NCI-H1048 (cell line): ENCODE results near the gene LRRC4C.

Experiments
- DNase-seq: peaks from one replicate; lab custom pipeline; 2025; lab: John Stamatoyannopoulos, UW

The LRRC4C gene

DNA sequence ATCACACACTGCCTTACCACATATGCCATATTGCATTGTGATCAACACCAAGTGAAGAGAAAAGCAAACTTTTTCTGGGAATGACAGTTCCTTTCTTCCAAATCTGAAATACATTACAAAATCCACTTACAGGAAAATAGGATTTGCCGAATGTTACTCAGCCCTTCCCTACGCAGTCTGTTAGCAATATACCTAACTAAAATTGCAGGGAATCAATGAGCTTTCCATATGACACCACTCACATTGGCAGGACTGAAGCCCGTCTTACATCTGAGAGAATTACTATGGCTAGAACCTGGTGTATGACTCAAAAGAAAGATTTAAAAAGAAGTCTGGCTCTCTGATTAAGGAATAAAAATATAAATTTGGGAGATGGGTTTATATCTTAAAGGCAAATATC lies 136.0 kb downstream of the LRRC4C start:
- no peak for DNase-seq

DNA sequence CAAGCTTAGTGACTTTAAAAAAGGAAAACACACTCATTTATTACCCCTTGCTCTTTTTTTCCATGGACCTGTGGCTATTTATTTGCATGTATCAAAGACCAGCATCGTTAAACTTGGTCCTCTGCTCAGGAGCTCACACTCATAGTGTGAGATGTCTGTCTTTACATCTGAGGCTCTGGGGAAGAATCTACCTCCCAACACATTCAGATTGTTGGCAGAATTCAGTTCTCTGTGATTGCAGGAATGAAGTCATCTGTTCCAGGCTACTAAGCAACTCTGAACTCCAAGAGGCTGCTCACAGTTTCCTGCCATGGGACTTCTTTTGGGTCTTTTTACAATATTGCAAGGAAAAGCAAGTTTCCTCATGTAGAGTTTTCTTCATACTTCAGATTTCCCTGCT lies 138.8 kb downstream of the LRRC4C start:
- no peak for DNase-seq

GRCh38 chr11:41320238-41320637 lies 139.2 kb downstream of the LRRC4C start:
- DNase-seq: no peak

DNA sequence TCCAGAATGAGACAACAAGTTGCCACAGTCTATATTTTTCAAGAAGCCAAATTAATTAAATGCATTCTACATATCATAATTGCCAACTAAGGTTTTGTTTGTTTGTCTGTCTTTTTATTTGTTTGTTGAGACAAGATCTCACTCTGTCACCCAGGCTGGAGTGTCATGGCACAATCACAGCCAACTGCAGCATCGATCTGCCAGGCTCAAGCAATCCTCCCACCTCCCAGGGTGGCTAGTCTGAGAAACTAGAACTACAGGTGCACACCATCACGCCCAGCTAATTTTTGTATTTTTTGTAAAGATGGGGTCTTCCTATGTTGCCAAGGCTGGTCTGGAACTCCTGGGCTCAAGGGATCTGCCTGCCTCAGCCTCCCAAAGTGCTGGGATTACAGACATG lies 140.0 kb downstream of the LRRC4C start:
- DNase-seq: no peak

DNA sequence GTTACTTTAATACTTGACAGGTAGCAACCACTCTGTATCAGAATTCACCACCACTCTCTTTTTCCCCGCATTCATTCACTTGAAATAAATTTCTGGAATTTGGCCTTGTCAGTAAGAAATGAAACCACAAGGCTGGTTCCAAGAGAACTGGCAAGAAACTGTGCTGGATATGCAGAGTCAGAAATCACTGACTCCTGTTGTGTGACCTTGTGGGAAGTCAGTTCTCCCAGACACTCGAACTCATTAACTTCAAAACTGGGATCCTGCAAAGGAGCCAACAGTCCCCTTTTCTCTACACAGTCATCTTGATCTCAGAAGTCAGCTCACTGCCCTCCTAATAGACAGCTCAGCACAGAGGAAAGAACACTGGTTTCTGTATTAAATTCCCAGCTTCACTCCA lies 142.7 kb downstream of the LRRC4C start:
- no peak for DNase-seq

DNA sequence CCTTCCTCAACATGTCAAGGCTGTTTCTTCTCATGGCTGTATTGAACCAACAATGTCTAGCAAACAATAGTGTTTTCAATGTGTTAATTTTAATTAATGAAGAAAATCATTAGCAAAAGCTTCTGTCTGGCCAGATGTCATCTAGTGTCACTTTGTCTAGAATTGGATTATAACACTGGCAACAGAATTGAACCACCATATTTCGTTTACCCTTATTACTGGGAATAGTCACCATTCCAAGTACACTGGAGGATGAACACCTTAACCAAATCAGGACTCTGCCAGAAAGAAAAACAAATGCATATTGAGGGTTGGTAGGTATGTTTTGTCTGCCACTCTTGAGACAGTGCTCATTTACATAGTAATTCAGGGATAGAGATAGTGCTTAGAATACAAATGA lies 146.2 kb downstream of the LRRC4C start:
- no peak for DNase-seq

GRCh38 chr11:41309716-41310115 lies 149.7 kb downstream of the LRRC4C start:
- no peak for DNase-seq

DNA sequence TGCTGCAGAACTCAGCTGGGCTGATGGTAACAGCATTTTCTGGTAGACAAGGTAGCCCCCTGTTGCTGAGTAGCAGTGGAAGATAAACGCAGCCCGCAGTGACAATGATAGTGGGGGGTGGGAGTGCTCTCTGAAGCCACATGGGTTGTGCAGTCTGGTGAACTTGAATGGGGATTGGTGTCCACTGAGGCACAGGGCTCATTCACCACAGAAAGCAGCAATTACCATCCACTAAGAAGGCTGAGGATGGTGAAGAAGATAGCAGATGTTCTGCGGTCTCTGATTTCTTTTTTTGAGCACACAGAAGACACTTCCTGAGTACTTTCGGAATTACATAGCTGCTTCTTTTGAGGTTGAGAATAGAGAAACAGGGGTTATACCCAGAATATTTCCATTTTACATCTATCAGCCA lies 150.3 kb downstream of the LRRC4C start:
- no peak for DNase-seq

GRCh38 chr11:41308286-41308685 lies 151.2 kb downstream of the LRRC4C start:
- DNase-seq: no peak

DNA sequence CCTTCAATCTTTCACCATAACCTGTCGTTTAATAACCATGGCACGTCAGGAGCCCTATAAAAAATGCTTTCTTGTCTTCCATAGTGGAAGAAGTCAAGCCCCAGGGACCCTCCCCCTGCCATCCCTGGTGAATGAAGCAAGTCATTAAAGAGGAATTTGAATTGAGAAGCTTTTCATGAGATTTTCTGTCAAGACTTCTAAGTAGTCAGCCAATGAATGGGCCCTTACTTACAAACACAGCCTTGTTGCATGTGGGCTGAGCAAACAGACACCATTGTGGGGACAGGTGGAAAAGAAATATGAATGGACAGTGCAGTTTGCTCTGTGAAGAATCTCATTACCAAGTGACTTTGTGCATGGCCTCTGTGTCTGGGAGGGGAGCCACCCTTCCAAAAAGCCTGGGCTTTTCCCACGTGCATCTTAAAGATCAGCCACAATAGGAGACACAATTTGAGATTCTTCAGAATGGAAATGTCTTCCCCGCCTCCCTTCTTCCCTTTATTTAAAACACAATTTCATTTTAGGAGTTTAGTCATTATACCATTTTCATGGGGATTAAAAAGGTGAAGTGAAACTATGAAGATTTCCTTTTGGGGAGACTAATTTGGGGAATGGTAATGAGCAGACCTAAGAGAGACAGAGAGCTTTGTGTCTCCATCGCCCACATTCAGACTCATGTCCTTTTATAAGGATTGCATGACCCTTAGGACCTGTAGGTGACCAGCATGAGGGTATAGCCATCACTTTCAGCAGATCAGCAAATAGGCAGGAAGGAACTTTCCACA lies 152.0 kb downstream of the LRRC4C start:
- DNase-seq: no peak

DNA sequence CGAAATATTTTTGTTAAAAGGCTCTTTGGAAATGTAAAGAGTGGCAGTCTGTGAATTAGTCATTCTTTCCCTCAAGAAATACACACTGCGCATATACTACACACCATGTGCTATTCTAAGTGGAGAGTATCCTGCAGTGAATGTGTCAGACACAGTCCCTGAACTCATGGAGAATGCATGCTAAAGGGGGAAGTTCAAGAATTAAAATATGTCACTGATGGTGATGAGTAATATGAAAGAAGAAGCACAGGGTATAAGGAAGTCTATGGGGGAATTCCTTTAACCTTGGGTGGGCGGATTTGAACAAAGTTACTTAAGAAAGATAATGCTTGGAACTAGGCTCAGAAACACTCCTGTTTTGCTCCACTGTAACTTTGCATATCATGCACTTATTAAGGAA lies 153.0 kb downstream of the LRRC4C start:
- DNase-seq: no peak

GRCh38 chr11:41301023-41301422 lies 158.4 kb downstream of the LRRC4C start:
- DNase-seq: no peak

- DNase-seq: no peak
Observed at GRCh38 chr11:41289408-41289807, 170.0 kb downstream of the LRRC4C start.

- DNase-seq: no peak
Observed at GRCh38 chr11:41286751-41287150, 172.7 kb downstream of the LRRC4C start.

GRCh38 chr11:41284354-41284753 lies 175.1 kb downstream of the LRRC4C start:
- DNase-seq: no peak

GRCh38 chr11:41283191-41283930 lies 176.1 kb downstream of the LRRC4C start:
- no peak for DNase-seq

DNA sequence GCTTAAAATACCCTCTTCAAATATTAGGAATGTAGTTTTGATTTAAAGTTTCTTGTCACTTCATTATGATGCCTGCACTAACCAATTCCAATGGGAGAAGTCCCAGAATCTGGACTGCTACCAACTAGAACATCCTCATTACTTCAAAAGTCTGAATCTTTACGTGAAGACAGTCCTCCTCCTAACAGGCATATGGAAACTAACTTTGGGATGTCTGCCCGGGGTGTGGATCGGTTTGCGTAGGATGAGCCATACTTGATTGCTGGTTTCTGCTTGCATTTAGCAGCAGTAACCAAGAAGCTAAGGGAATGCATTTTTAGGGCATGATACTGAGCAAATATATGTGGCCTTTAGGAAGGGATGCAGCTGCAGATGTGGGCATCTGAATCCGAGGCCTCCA lies 177.1 kb downstream of the LRRC4C start:
- no peak for DNase-seq

- no peak for DNase-seq
Observed at GRCh38 chr11:41281131-41281742, 178.2 kb downstream of the LRRC4C start.

DNA sequence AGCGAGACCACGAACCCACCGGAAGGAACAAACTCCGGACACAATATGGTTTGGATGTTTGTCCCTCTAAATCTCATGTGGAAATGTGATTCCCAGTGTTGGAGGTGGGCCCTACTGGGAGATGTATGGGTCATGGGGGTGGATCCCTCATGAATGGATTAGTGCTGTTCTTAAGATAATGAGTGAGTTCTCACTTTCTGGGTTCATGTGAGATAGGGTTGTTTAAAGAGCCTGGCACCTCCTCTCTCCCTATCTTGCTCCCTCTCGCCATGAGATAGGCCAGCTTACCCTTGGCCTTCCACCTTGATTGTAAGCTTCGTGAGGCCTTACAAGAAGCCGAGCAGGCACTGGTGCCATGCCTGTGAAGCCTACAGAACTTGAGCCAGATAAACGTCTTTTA lies 184.6 kb downstream of the LRRC4C start:
- no peak for DNase-seq

DNA sequence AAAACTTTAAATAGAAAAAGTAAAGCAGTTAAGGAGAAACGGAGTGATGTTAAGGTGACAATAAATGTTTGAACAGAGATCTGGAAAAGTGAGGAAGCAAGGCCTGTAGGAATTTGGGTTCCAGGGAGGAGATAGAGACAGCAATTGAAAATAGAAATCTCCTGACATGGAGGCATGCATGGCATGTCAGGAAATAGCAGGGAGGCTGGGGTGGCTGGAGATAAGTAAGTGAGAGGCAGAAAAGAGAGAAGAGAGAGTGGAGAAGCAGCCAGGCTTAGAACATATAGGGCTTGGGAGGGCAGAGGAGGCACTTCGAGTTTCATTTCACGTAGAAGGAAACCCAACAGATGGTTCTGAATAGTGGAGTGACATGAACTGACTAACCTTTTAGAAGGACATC lies 185.5 kb downstream of the LRRC4C start:
- DNase-seq: no peak

DNA sequence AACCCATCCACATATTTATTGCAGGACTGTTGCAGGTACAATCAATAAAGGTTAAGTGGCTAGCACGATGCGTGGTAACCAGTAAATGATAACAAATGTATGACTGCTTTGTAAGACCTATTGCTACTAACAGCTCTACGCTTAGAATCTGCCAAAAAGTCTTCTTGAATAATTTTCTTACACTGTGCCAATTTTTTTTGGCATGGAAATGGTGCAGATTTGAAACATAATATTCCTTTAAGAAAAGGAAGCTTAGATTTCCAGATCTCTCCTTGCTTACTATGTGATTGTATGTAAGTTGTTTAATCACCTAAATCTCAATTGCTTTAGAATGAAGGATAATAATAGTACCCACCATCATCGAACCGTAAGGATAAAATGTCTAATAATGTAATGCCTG lies 192.0 kb downstream of the LRRC4C start:
- DNase-seq: no peak

DNA sequence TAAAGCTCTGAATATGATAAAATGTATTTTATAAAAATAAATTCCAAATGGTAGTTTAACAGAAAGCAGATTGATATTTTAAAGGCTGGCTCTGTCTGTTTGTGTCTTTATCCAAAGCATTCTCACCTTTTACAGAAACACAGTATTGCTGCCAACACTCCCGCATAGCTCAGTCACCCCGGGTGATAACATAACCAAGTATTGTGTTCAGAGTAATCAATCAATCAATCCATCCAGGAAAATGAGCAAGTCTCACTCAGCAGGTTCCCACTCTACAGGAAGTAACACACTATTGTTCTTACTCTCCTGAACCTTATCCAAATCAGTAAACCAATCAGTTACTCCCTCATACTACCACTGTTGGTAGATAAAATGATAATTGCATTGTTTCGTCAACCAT lies 203.4 kb downstream of the LRRC4C start:
- no peak for DNase-seq

DNA sequence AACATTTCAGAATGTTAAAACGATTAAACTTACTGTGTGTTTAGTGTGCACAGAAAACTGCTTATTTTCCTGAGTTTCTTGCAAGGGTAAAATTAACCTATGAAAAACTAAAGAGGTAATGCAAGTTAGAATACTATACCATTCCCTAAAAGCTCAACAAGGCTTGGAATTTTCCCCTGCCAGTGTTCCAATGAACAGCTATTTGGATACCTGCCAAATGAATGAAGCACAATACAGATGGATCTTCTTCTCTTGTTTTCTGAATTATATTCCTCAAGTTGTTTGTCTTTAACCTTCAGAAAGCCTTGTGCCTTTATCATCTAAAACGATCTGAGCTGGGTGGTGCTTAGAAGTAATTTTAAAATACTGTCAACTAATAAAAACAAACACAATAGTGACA lies 204.5 kb downstream of the LRRC4C start:
- DNase-seq: no peak
